ENCODE data around the gene TJP1.
"Not testable (repeated sequence)": the region's sequence is repeated elsewhere in the genome, so short reads cannot be mapped to it uniquely, and the experiment has no call there.

The TJP1 gene

DNA sequence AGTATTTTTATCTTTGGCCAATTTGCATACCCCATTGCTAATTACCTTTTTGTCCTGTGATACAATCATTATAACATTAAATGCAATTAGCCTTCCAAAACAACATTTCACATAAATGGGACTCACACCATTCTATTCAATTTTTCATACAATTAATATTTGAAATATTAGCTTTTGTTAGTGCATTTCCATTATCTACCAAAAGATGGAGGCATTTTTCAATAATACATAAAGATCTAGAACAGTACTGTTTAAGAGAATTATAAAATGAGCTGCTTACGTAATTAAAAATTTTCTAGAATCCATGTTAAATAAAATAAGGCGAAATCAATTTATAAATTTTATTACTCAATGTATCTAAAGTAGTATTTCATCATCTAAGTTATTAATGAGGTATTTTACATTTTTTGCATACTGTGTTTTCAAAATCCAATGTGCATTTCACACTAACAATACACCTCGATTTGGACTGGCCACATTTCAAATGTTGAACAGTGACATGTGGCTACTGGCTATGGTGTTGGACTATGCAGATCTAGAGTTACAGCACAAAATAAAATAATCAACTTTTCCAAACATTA, 74.3 kb downstream of the TJP1 start:
- DNase-seq (ENCODE audit: insufficient read length, low spot score) (no peak), FAIRE-seq (no peak)
- TF ChIP-seq POU2F2 (IDR thresholded peaks at IDR 0.05; ENCODE audit: low read depth, low read length) (no peak), SPI1 (IDR thresholded peaks at IDR 0.05; ENCODE audit: low read depth, low read length) (no peak)

- no peak for FAIRE-seq
- TF ChIP-seq POLR2A (IDR thresholded peaks at IDR 0.05; ENCODE audit: low read depth, low read length) (no peak), SPI1 (IDR thresholded peaks at IDR 0.05; ENCODE audit: low read depth, low read length) (no peak)
- no peak for DNase-seq (ENCODE audit: insufficient read length, low spot score)
Measured at GRCh38 chr15:29743475-29743874, 78.8 kb downstream of the TJP1 start.

- TF ChIP-seq POLR2AphosphoS5 (IDR thresholded peaks at IDR 0.05; ENCODE audit: low read depth, low read length) (no peak), TAF1 (IDR thresholded peaks at IDR 0.05; ENCODE audit: low read depth, low read length) (no peak), POLR2A (IDR thresholded peaks at IDR 0.05; ENCODE audit: low read depth, low read length) (no peak), PAX5 (IDR thresholded peaks at IDR 0.05; ENCODE audit: insufficient read depth, low read length, severe bottlenecking) (no peak), SPI1 (IDR thresholded peaks at IDR 0.05; ENCODE audit: low read depth, low read length) (no peak), POU2F2 (IDR thresholded peaks at IDR 0.05; ENCODE audit: low read depth, low read length) (no peak)
- no peak for DNase-seq (ENCODE audit: insufficient read length, low spot score)
- no peak for FAIRE-seq
Measured at GRCh38 chr15:29740692-29741311, 81.5 kb downstream of the TJP1 start.

GRCh38 chr15:29736744-29737020, 85.6 kb downstream of the TJP1 start:
- DNase-seq (ENCODE audit: insufficient read length, low spot score): no peak
- no peak for TF ChIP-seq POLR2AphosphoS5 (IDR thresholded peaks at IDR 0.05; ENCODE audit: low read depth, low read length)
- FAIRE-seq: no peak

DNA sequence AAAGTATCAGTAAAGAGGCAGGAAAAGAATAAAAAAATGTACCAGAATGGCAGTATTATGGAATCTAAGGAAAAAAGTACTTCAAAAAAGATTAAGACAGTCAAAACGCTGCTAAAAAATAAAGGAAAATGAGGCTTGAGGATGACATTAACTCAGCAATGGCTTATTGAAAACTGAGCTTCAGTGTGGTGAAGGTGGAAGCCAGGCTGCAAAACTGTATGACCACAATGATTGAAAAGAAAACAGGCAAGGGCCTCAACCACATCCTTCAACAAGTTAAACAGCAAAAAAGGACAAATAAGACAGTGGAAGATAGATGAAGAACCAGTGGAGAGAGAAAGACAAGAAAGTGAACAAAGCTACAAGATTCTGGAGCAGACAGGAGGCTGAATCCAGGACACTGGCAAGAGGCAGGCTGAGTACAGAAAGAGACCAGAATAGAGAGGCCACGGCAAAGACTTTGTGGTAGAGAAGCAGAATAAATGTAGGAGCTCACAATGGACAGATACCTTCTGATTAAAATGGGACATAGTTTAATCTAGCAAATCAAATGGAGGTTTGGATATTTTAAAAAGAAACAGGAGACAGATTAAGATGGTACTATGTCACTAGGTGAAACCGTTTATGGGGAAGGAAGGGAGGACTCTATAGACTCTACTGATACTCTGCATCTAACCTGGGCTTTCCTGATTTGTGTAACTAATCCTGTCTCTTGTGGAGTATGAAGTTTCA, 86.1 kb downstream of the TJP1 start:
- TF ChIP-seq POLR2A (IDR thresholded peaks at IDR 0.05; ENCODE audit: low read depth, low read length) (no peak), POU2F2 (IDR thresholded peaks at IDR 0.05; ENCODE audit: low read depth, low read length) (no peak), SPI1 (IDR thresholded peaks at IDR 0.05; ENCODE audit: low read depth, low read length) (no peak), PAX5 (IDR thresholded peaks at IDR 0.05; ENCODE audit: insufficient read depth, low read length, severe bottlenecking) (no peak)
- DNase-seq (ENCODE audit: insufficient read length, low spot score) (no peak), FAIRE-seq (no peak)

- FAIRE-seq (no peak), DNase-seq (ENCODE audit: insufficient read length, low spot score) (no peak)
- no peak for TF ChIP-seq TAF1 (IDR thresholded peaks at IDR 0.05; ENCODE audit: low read depth, low read length)
- TF ChIP-seq POLR2AphosphoS5 (IDR thresholded peaks at IDR 0.05; ENCODE audit: low read depth, low read length): no peak
- no peak for TF ChIP-seq SPI1 (IDR thresholded peaks at IDR 0.05; ENCODE audit: low read depth, low read length)
- TF ChIP-seq PAX5 (IDR thresholded peaks at IDR 0.05; ENCODE audit: insufficient read depth, low read length, severe bottlenecking): no peak
- no peak for TF ChIP-seq POU2F2 (IDR thresholded peaks at IDR 0.05; ENCODE audit: low read depth, low read length)
- TF ChIP-seq POLR2A (IDR thresholded peaks at IDR 0.05; ENCODE audit: low read depth, low read length): no peak
Measured at GRCh38 chr15:29734917-29735572, 87.2 kb downstream of the TJP1 start.

DNA sequence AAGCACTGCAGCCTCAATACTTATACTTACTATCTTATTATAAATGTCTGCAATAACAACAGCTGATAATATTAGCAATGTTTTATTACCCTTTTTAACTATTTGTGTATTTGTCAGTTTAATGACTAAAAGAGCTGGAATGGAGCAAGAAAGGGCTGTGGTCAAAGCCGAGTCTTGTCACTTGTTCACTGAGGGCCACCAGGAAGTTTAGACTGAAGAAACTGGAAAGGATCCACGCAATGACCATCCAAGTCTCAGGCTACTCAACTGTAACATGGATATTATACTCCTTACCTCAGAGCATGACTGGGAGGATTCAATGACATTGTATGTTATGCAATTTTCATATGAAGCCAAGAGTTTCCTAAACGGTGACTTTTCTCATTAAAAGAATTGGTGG, 90.4 kb downstream of the TJP1 start:
- TF ChIP-seq SPI1 (IDR thresholded peaks at IDR 0.05; ENCODE audit: low read depth, low read length): no peak
- DNase-seq (ENCODE audit: insufficient read length, low spot score) (no peak), FAIRE-seq (no peak)

- not testable (repeated sequence) for DNase-seq (ENCODE audit: insufficient read length, low spot score); FAIRE-seq
Measured at GRCh38 chr15:29730471-29730870, 91.8 kb downstream of the TJP1 start.

- DNase-seq (ENCODE audit: insufficient read length, low spot score) (no peak), FAIRE-seq (no peak)
- TF ChIP-seq SPI1 (IDR thresholded peaks at IDR 0.05; ENCODE audit: low read depth, low read length): no peak
- TF ChIP-seq TAF1 (IDR thresholded peaks at IDR 0.05; ENCODE audit: low read depth, low read length): no peak
- no peak for TF ChIP-seq POU2F2 (IDR thresholded peaks at IDR 0.05; ENCODE audit: low read depth, low read length)
- TF ChIP-seq POLR2A (IDR thresholded peaks at IDR 0.05; ENCODE audit: low read depth, low read length): no peak
- TF ChIP-seq POLR2AphosphoS5 (IDR thresholded peaks at IDR 0.05; ENCODE audit: low read depth, low read length): no peak
- no peak for TF ChIP-seq PAX5 (IDR thresholded peaks at IDR 0.05; ENCODE audit: insufficient read depth, low read length, severe bottlenecking)
Measured at GRCh38 chr15:29728418-29728817, 93.8 kb downstream of the TJP1 start.

DNA sequence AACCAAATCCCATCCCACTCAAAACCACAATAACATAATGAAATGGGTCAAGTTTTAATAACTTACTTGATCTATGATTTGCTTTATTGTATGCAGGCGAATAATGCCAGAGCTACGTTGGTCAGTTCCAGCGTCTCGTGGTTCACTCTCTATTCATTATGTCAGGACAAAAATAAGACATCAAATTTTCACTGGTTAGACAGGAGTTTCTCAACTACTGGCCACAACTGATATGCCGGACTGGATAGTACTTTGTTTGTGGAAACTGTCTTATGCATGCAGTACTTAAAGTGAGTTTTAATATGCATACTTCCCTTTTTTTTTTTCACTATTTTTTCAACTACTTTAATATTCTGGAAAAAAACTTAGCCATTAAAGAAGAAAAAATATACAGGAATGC, 94.4 kb downstream of the TJP1 start:
- DNase-seq (ENCODE audit: insufficient read length, low spot score) (no peak), FAIRE-seq (no peak)
- TF ChIP-seq PAX5 (IDR thresholded peaks at IDR 0.05; ENCODE audit: insufficient read depth, low read length, severe bottlenecking) (no peak), POU2F2 (IDR thresholded peaks at IDR 0.05; ENCODE audit: low read depth, low read length) (no peak), POLR2AphosphoS5 (IDR thresholded peaks at IDR 0.05; ENCODE audit: low read depth, low read length) (no peak), SPI1 (IDR thresholded peaks at IDR 0.05; ENCODE audit: low read depth, low read length) (no peak), POLR2A (IDR thresholded peaks at IDR 0.05; ENCODE audit: low read depth, low read length) (no peak), TAF1 (IDR thresholded peaks at IDR 0.05; ENCODE audit: low read depth, low read length) (no peak)

DNA sequence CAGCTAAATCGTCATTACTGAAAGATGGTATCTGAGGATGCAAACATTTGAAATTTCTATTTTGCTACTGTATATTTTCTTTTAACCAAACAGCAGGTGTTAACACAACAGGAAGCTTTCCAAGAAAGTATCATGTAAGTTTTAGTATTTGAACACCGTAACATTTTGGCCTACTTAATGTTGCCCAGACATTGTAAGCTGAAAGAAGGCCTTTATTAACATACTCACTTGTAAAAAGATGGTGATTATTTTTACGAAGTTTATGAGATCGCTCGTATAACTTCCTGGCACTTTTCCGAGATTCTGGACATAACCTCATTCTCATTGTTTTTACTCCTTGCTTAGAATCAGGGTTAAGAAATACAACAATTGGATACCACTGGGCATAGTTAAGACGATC, 95.7 kb downstream of the TJP1 start:
- DNase-seq (ENCODE audit: insufficient read length, low spot score) (no peak), FAIRE-seq (no peak)
- TF ChIP-seq PAX5 (IDR thresholded peaks at IDR 0.05; ENCODE audit: insufficient read depth, low read length, severe bottlenecking) (no peak), POU2F2 (IDR thresholded peaks at IDR 0.05; ENCODE audit: low read depth, low read length) (no peak), POLR2AphosphoS5 (IDR thresholded peaks at IDR 0.05; ENCODE audit: low read depth, low read length) (no peak), TAF1 (IDR thresholded peaks at IDR 0.05; ENCODE audit: low read depth, low read length) (no peak), POLR2A (IDR thresholded peaks at IDR 0.05; ENCODE audit: low read depth, low read length) (no peak), SPI1 (IDR thresholded peaks at IDR 0.05; ENCODE audit: low read depth, low read length) (no peak)
